A673 (cell line): ENCODE results near the gene ACBD7.

Experiments
- CTCF ChIP-seq: fragments of 300-800, 200-600 bp; sonication (generic); conservative IDR thresholded peaks from 2 replicates; pipeline ENCODE4 v1.5.1; 2017; ENCODE audit warnings: low read depth, mild to moderate bottlenecking, antibody characterized with exemption, low read length, moderate library complexity, mixed read lengths
- EZH2 ChIP-seq: fragments of 200-600 bp; sonication (generic); IDR thresholded peaks from 2 replicates; pipeline ENCODE4 v1.6.1; 2017; ENCODE audit warnings: borderline replicate concordance, low read depth, mild to moderate bottlenecking, mixed read lengths, antibody characterized with exemption, low read length; ENCODE audit not compliant: poor library complexity, severe bottlenecking

GRCh38 chr10:15120523-15120922 lies 31.9 kb upstream of the ACBD7 start:
- TF ChIP-seq CTCF: no peak
- no peak for TF ChIP-seq EZH2
